Gastrocnemius medialis (tissue), 4 donors: ENCODE results near the gene DRC7. TPM values are rescaled to one million over a fixed set of nuclear protein-coding genes. Genes with fewer than 3 reads are reported as not detected.

Experiments used
- ATAC-seq, 2 donors: fragments of 150-250 bp; one replicate each; pipeline ENCODE4 v1.9.1; 2016
- DNase-seq, 2 donors: peaks; one replicate each; pipeline ENCODE4 v3.0.0-alpha.2; 2019
- H3K27ac ChIP-seq, 4 donors: fragments of 200-600 bp; sonication (generic); 1 replicate in 1 of 4; 2 replicates in 3 of 4; pipeline ENCODE4 v1.5.1; 2016 to 2018; ENCODE audit warnings: mild to moderate bottlenecking in 2 of 4, moderate library complexity in 1 of 4
- H3K27me3 ChIP-seq, 3 donors: fragments of 200-600 bp; sonication (generic) in 2 of 3; 1 replicate in 1 of 3; 2 replicates in 2 of 3; pipeline versions ENCODE4 v1.5.1 to v1.6.0; 2016 to 2019; ENCODE audit warnings: mild to moderate bottlenecking in 1 of 3, moderate library complexity in 1 of 3
- H3K36me3 ChIP-seq, 2 donors: fragments of 200-600 bp; sonication (generic) in 1 of 2; one replicate each; pipeline ENCODE4 v1.5.1; 2017 to 2018
- H3K4me1 ChIP-seq, 2 donors: fragments of 200-600 bp; sonication (generic) in 1 of 2; one replicate each; pipeline ENCODE4 v1.5.1; 2016 to 2017; ENCODE audit warnings: mild to moderate bottlenecking in 2 of 2
- H3K4me3 ChIP-seq, 4 donors: fragments of 200-600 bp; sonication (generic) in 3 of 4; 1 replicate in 1 of 4; 2 replicates in 3 of 4; pipeline ENCODE4 v1.5.1; 2016 to 2019; ENCODE audit warnings: mild to moderate bottlenecking in 2 of 4
- H3K9me3 ChIP-seq, 3 donors: fragments of 200-600 bp; sonication (generic) in 2 of 3; 1 replicate in 1 of 3; 2 replicates in 2 of 3; pipeline ENCODE4 v1.5.1; 2016 to 2019
- POLR2A ChIP-seq, 2 donors: fragments of 450-650 bp; IDR thresholded peaks; one replicate each; pipeline ENCODE4 v1.6.1; 2017; ENCODE audit warnings: antibody characterized with exemption in 2 of 2, mild to moderate bottlenecking in 2 of 2, moderate library complexity in 2 of 2
- in situ Hi-C, 4 donors: fragments of 200-750 bp; cut with MboI; loops; one replicate each; pipeline versions ENCODE4 v1.15.0 to v1.8.0; 2017; ENCODE audit warnings: low sequenced_read_pairs in 4 of 4
- intact Hi-C: fragments of 100-400 bp; cut with DNase I; formaldehyde crosslinking; loops from one replicate; pipeline ENCODE4 v1.15.1; 2023; ENCODE audit warnings: low total_unique reads
- total RNA-seq, 4 donors: library from RNA; depleted of rRNA; stranded (reverse); fragments of >200 nt; gene quantifications; one replicate each; pipeline versions ENCODE4 v1.1.0 to v1.2.3, GENCODE V29; 2016
- TF ChIP-seq, protein P1 (sequence below), 5 experiments: fragments of 450-650 bp in 3 of 5; fragments of 200-600 bp in 2 of 5; sonication (generic) in 2 of 5; IDR thresholded peaks in 4 of 5; conservative IDR thresholded peaks in 1 of 5; 1 replicate in 4 of 5; 2 replicates in 1 of 5; pipeline ENCODE4 v1.5.1; 2016 to 2019; ENCODE audit warnings: antibody characterized with exemption in 5 of 5, mild to moderate bottlenecking in 3 of 5, moderate library complexity in 3 of 5

The DRC7 gene
- total RNA-seq, 4 donors from 2014 or later, result not detected

DNA sequence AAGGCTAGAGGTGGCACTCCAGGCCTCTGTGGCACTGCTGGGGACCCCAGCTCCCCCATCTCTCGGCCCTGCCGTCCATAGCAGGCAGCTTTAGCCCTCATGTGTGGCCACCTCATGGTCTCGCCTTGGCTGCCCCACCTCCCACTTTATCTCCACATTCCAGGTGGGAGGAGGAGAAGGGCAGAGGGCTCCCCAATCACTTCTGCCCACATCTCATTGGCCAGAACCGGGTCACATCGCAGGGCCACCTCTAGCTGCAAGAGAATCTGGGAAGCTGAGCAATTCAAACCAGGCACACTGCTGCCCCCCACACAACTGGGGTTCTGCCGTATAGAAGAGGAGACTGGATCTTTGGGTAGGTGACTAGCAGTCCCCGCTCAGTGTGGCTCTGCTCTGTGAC, 1.6 kb downstream of the DRC7 start:
- TF ChIP-seq, protein P1, sequence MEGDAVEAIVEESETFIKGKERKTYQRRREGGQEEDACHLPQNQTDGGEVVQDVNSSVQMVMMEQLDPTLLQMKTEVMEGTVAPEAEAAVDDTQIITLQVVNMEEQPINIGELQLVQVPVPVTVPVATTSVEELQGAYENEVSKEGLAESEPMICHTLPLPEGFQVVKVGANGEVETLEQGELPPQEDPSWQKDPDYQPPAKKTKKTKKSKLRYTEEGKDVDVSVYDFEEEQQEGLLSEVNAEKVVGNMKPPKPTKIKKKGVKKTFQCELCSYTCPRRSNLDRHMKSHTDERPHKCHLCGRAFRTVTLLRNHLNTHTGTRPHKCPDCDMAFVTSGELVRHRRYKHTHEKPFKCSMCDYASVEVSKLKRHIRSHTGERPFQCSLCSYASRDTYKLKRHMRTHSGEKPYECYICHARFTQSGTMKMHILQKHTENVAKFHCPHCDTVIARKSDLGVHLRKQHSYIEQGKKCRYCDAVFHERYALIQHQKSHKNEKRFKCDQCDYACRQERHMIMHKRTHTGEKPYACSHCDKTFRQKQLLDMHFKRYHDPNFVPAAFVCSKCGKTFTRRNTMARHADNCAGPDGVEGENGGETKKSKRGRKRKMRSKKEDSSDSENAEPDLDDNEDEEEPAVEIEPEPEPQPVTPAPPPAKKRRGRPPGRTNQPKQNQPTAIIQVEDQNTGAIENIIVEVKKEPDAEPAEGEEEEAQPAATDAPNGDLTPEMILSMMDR (IDR thresholded peaks at IDR 0.05 in 4 of 5, conservative IDR thresholded peaks at IDR 0.05 in 1 of 5), result no peak
- TF ChIP-seq POLR2A (IDR thresholded peaks at IDR 0.05), result no peak
- ATAC-seq, result no peak
- H3K36me3 ChIP-seq, result no peaks in the 10 kb centered on the region
- no peaks in the 10 kb centered on the region for H3K9me3 ChIP-seq
- no peak for DNase-seq
- intact Hi-C loops (no loop called here), in situ Hi-C loops (no loop called here)
- H3K4me3 ChIP-seq, result no peak overlapping the region
- H3K27ac ChIP-seq, result no peak overlapping the region
- H3K27me3 ChIP-seq, result no peaks in the 10 kb centered on the region
- no peaks in the 10 kb centered on the region for H3K4me1 ChIP-seq

DNA sequence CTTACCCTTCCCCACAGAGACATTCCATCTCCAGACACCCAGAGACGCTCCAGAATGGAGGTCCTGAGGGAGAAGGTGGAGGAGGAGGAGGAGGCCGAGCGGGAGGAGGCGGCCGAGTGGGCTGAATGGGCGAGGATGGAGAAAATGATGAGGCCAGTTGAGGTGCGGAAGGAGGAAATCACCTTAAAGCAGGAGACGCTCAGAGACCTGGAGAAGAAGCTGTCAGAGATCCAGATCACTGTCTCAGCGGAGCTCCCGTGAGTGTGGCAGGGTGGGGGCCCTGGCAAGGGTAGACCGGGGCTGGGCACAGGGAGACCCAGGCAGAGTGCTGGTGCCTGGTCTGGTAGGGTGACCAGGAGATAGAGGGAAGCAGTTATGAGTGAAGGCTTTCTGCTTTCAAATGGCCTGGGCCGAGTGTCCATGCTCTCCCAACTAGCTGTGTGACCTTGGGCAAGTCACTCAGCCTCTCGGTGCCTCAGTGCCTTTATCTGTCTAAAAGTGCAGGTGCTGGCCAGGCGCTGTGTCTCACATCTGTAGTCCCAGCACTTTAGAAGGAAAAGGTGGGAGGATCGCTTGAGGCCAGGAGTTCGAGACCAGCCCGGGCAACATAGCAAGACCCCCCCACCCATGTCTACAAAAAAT, 3.4 kb downstream of the DRC7 start:
- Histone ChIP-seq H3K4me1 (no peaks in the 10 kb centered on the region), H3K9me3 (no peaks in the 10 kb centered on the region), H3K27me3 (no peaks in the 10 kb centered on the region), H3K36me3 (no peaks in the 10 kb centered on the region), H3K4me3 (no peak overlapping the region), H3K27ac (no peak overlapping the region)
- ATAC-seq (no peak), DNase-seq (no peak)
- no peak for TF ChIP-seq POLR2A (IDR thresholded peaks at IDR 0.05)
- TF ChIP-seq, protein P1 (IDR thresholded peaks at IDR 0.05 in 4 of 5, conservative IDR thresholded peaks at IDR 0.05 in 1 of 5), result no peak
- intact Hi-C loops (no loop called here), in situ Hi-C loops (no loop called here)

DNA sequence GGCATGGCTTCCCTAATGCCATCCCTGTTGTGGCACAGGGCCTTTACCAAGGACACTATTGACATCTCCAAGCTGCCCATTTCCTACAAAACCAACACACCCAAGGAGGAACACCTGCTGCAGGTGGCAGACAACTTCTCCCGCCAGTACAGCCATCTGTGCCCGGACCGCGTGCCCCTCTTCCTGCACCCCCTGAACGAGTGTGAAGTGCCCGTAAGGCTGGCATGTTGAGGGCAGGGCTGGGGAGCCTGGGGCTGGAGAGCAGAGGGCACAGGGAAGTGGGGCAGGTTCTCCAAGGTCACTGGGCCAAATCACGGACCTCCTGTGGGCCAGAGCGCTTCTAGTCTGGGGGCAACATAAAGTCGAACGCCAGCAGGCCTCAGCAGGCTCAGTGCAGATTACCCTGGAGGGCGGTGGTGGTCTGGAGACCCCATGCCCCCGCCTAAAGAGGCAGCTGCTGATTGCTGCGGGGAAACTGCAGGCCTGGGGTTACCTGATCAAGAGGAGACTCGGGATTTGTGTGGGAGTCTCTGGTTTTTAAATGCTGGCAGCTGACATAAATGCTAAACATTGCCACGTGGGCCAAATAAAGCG, 4.3 kb downstream of the DRC7 start:
- DNase-seq, result no peak
- TF ChIP-seq, protein P1 (IDR thresholded peaks at IDR 0.05 in 4 of 5, conservative IDR thresholded peaks at IDR 0.05 in 1 of 5), result no peak
- TF ChIP-seq POLR2A (IDR thresholded peaks at IDR 0.05), result no peak
- in situ Hi-C loops (no loop called here), intact Hi-C loops (no loop called here)
- Histone ChIP-seq H3K4me1 (no peaks in the 10 kb centered on the region), H3K27me3 (no peaks in the 10 kb centered on the region), H3K4me3 (no peak overlapping the region), H3K27ac (no peak overlapping the region), H3K9me3 (no peaks in the 10 kb centered on the region), H3K36me3 (no peaks in the 10 kb centered on the region)
- no peak for ATAC-seq

DNA sequence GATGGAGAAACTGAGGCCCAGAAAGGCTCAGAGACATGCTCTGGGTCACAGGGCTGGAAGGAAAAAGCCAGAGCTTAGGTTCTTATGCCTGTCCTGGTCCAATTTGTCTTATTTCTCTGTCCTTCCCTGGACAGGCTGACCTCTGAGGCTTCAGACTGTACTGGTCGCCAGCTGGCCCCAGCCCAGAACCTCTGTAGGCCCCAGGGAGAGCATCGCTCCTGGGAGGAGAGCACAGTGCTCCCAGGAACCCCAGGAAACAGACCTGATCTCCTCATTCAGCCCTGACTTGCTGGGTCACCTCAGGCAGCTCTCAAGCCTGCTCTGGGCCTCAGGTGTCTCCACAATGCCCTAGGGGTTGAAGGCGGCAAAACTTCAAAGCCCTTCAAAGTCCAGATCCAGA, 4.9 kb downstream of the DRC7 start:
- in situ Hi-C loops, result no loop called here
- no peak for ATAC-seq
- Histone ChIP-seq H3K27ac (no peak overlapping the region), H3K4me1 (no peaks in the 10 kb centered on the region), H3K9me3 (no peaks in the 10 kb centered on the region), H3K4me3 (no peak overlapping the region), H3K36me3 (no peaks in the 10 kb centered on the region), H3K27me3 (no peaks in the 10 kb centered on the region)
- intact Hi-C loops, result no loop called here
- TF ChIP-seq, protein P1 (IDR thresholded peaks at IDR 0.05 in 4 of 5, conservative IDR thresholded peaks at IDR 0.05 in 1 of 5), result no peak
- TF ChIP-seq POLR2A (IDR thresholded peaks at IDR 0.05), result no peak
- no peak for DNase-seq
